Measurements from ENCODE around the gene TPCN1.

Gene TPCN1

DNA sequence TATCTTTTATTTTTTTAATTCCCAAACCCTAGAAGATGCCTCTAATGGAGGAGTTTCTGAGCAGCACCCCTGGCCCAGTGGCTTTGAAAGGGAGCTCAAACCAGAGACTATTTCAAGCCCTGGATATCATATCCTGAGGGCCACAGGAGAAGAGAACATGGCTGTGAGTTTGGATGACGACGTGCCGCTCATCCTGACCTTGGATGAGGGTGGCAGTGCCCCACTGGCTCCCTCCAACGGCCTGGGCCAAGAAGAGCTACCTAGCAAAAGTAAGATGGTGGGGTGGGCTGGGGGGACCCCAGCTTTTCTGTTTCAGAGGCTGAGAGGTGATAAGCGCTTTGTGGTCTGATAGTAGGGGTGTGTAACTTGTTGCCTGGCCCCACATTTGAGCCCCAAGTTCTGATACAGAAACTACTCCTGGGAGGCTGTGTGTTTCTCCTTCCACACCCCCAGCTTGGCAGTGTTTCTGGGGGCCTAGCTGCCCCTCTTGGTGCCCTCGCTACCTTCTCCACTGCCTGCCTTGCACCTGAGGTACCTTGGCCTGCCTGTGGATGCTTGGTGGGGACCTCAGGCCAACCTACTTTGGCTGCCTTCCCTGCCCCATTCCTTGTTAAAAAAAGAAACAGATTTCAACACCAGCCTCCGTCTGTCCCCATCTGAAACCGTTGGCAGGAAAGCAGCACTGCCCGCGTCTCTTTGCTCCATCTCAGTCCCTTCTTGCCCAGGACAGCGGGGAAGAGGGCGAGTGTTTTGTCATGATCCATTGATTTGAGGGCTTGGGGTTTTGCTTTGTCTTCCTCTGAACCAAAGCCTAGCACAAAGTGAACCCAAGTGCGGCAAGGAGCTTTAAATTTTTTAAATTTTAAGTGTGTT is 5.7 kb downstream of the TPCN1 start:
- DNase-seq: no peak

DNA sequence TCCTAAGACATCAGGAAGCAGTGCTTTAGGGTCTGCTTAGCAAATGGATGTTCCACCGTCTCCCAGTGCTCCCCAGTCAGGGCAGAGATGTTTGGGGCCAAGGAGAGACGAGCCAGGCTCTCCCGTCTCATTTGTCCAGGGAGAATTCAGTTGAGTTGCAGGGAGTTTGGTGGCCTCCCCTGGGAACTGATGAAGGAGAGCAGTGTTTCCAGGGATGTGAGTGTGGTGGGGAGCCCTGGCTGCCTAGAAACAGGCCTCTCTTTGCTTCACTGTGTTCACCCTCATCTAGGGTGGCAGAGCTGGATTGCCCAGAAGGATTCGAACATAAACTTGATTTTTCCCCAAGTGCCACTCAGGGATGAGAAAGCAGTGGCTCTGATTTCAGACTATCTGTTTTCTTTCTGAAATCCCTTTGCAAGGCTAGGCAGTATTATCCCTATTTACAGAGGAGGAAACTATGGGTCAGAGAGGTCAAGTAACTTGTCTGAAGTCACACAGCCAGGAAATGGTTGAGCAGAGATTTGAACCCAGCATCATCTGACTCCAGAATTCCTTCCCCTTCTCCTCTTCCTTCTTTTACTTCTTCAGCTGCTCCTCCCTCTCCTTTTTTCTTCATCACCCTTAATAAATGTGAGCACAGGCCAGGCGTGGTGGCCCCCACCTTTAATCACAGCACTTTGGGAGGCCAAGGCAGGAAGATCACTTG is 6.6 kb downstream of the TPCN1 start:
- DNase-seq: no peak

- DNase-seq: no peak
Observed at GRCh38 chr12:113228394-113229028, 7.2 kb downstream of the TPCN1 start.

DNA sequence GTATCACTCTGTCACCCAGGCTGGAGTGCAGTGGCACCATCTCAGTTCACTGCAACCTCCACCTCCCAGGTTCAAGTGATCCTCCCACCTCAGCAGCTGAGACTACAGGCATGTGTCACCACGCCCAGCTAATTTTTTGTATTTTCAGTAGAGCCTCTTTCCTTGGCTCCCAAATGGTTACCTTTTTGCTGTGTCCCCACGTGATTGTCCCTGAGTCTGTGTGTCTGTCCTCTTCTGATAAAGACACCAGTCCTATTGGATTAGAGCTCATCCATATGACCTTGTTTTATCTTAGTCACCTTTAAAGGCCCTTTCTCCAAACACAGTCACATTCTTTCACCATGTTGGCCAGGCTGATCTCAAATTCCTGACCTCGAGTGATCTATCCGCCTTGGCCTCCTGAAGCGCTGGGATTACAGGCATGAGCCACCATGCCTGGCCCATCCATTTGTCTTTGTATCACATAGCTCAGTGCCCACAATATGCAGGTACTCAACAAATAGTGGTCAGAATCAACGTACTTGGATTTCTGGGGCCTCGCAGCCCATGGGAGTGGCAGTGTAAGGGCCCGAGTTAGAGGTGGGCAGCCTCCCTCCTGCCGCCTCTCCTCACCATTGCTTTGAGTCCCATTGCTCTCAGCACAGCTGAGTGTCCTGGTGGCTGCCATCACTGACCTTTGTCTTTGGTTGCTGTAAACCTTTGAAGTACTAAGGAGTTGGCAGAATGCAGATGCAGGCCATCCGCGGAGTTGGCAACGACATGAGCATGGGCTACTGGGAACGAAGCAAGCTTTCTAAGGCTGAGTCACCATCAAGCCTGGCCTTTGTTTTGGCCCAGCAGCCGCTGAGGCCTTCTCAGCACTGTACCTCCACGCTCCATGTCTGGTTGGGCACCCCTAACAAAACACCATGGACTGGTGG is 9.3 kb downstream of the TPCN1 start:
- DNase-seq: no peak

GRCh38 chr12:113231235-113232088 is 10.2 kb downstream of the TPCN1 start:
- peak; percentile 46 for DNase-seq

DNA sequence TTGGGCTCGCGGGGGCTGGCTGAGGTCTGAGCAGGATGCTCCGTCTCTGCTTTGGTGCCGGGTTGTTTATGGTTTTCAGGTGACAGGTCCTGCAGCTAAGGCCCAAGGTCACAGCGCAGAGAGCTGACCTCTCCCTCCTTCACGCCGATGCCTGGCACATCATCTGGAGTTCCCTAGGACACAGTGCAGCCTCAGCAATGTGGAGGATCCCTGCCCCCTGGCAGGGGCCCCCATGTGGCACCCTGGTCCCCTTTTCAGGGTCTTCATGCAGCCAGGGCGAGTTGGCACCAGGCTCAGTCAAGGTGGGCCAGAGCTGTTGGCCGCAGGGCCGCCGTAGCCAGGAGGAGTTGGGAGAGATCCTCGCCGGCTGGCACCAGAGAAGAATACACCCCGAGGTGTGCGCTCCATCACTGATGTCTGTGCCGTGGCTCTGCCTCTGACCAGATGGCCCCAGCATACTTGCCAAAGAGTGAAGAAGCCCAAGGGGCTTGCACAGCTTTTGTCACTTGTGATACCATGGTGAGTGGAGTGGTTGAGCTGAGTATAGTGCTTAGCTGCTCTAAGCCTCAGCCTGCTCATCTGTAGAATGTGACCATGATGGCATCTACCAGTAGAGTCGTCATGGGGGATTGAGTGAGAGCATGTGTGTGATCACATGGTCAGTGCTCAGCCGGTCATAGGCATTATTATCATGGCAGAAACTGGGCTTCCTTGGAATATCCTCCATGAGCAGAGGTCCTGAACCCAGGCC is 11.0 kb downstream of the TPCN1 start:
- no peak for DNase-seq

DNA sequence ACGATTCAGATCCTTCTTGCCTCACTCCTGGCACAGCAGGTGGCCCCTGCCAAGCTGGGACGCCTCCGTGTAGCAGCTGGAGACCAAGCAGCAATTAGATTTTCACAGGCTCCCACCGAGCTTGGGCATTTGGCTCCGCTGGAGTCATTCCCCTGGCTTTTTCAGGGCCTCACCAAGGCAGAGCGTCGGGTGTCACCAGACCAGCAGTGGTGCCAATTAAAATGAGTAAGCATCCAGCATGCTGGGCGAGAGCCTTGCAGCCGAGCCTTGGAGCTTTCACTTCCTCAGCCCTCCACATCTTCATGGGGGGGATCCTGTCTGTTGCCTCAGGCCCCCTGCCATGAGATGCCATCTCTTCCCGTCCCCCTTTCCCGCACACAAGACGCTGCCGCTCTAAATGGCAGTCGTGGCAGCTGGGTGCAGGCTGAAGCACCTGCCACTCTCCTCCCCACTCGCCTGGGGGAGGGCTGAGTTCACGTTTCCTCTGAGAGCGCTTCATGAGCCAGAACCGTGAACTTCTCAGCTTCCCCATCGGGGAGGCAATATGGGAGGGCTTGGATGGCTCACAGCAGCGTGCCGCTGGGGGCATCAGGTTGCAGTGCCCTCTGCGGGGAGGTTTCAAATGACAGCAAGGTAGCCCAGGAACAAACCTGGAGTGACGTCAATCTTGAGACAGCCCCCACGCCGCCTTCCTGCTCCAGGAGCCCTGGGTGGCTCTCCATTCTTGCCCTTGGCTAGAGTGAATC is 11.7 kb downstream of the TPCN1 start:
- peak; percentile 97 for DNase-seq

GRCh38 chr12:113233967-113234366 is 12.7 kb downstream of the TPCN1 start:
- no peak for DNase-seq

DNA sequence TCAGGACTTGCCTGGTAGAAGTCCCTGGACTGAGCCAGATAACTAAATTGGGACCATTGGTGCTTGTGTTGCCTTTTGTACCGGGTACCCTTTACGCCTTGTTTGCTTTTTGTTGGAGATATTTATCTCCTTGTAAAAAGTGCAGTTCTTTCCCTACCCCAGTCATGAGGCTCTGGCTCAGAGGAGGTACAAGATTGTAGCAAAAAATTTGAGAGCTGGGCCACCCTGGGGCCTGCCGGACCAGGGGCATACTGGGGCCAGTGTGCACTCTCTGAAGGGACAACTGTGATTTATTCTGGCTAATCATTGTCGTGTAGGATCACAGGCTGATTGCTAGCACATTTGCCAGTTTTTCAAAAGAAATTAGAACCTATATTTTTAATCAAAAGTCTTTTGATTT is 13.2 kb downstream of the TPCN1 start:
- no peak for DNase-seq

DNA sequence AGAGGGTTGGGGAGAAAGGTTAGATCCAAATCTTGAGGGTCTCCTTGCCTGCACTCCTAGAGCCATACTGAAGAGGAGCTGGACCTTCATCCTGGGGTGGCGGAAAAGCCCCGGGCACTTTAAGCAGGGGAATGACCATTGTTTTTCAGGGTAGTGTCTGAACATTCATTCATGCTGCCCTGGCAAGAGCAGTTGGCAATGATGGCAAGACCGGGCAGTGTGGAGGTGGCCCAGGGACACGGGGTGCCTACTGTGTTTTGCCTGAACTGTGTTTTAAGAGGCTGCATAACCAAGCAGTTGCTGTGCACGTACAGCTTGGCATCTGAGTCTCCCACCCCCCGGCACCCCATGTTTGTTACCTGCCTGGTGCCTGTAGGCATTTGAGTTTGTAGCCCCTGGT is 14.7 kb downstream of the TPCN1 start:
- no peak for DNase-seq

GRCh38 chr12:113236539-113237399 is 15.5 kb downstream of the TPCN1 start:
- DNase-seq: no peak

GRCh38 chr12:113237748-113238147 is 16.5 kb downstream of the TPCN1 start:
- no peak for DNase-seq

DNA sequence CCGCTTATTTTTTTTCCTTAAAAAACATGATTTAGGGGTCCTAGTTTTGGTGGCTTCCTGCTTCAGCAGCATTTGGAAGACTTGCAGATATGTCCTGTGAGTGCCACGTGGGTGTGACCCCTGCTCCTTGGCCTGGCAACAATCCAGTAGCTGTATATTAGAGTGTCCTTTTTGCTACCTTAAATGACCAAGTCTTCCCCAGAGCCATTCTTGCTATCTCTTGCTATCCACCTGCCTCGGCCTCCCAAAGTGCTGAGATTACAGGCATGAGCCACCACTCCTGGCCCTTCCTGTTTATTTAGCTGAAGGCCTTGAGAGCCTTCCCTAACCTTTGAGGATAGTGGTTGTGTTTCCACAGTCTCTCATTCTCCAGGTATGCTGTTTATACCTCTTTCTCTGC is 17.0 kb downstream of the TPCN1 start:
- DNase-seq: no peak

DNA sequence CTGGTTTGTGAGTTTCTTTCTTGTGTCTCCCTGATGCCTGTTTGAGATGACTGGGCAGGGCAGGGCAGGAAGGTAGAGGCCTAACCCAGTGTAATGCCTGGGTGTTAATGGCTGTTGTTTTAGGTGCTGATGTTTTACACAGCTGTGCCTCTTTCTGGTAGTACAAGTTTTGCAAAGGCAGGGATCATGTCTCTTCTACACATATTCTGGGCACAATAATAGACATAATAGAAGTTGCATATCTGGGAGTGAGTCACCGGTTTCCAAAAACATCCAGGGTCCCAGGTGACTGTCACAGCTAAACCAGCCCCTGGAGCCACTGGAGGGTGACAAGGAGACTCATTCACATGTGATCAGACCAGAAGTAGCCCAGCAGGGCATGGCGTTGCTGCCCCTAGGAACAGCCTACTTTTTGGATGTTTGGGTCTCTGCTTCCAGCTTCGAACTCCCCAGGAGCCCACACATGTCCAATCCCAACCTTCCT is 18.1 kb downstream of the TPCN1 start:
- DNase-seq: no peak

DNA sequence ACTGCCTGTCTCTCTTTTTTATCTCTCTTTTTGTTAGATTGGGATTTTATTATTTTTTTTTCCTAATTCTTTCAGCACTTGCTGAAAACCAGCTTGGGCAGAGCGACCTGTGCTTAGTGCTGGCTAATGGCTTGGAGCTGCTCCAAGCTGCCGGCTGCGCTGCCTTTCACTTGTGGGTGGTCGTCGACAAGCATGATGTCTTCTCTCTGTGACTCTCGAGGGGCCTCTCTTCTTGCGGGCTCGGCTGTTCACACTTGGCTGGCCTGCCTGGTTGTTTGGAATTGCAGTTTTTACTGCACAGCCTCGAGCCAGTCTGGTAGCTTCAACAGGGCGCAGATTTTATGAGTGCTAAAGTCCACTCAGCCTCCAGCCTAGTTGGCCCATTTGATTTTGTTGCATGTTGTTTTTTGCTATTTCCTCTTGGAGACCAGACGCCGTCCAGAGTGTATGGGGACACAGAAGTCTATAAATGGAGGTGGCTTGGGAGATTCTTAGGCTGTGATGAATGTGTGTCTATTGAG is 18.6 kb downstream of the TPCN1 start:
- no peak for DNase-seq

GRCh38 chr12:113240395-113240794 is 19.1 kb downstream of the TPCN1 start:
- no peak for DNase-seq

DNA sequence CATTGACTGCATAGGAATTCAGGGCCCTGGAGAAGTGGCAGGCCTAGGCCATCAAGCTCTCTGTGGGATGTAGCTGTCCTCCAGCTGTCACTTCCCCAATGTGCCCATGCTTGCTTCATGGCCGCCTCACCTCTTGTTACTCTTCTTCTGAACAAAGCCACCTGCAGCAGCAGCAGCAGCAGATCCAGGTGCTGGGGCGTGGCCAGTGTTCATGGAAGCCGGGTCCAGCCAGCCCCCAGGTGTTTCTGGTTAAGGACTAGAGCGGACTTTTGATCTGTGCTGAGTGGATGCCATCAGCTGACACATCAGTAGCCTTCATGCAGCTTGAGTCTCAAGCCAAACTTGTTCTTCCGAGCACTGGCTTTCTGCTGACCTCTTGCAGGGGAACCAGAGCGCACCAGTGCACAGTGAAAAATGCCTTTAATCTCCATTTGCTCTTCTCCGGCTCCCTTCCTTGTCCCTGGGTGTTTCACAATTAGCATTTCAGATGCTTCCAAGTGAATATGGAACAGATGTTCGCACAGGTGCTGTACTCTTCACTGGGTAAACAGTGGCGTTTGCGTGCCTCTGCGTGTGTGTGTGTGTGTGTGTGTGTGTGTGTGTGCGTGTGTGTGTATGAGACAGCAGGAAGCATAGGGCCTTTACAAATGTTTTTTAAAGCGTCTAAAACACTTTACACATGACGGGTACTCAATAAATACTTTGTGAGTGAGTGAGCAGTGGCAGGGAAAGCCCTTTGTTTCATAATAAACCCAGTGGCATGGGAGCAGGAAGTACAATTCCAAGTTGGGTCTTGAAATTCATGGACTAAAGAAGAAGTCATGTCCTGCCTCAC is 20.1 kb downstream of the TPCN1 start:
- DNase-seq: peak; percentile 92

- peak; percentile 85 for DNase-seq
Observed at GRCh38 chr12:113242026-113242418, 20.8 kb downstream of the TPCN1 start.

All from NCI-H2029 (cell line).